Measurements from ENCODE around the gene SVIL.
"Not testable (repeated sequence)": the region's sequence is repeated elsewhere in the genome, so short reads cannot be mapped to it uniquely, and the experiment has no call there.

DNA sequence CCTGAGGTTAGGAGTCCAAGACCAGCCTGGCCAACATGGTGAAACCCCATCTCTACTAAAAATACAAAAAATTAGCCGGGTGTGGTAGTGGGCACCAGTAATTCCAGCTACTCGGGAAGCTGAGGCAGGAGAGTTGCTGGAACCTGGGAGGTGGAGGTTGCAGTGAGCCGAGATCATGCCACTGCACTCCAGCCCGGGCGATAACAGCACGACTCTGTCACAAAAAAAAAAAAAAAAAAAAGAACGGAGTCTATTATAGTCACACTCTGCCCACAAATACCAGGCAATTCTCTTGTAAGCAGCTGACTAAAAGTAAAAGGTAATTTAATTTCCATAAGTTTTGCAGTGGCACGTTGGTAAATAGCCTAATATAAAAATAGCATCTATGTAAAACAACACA lies 98.1 kb downstream of the SVIL start:
- not testable (repeated sequence) for TF ChIP-seq CTCF (conservative IDR thresholded peaks at IDR 0.05); ZFX (IDR thresholded peaks at IDR 0.05)

Data from C4-2B (cell line).